Measurements from ENCODE around the gene SLC11A2.

- TF ChIP-seq POLR2A (IDR thresholded peaks at IDR 0.05) (no peak), CTCF (IDR thresholded peaks at IDR 0.05) (no peak)
Measured at GRCh38 chr12:50991291-50991690, 34.9 kb downstream of the SLC11A2 start.

Measured in breast epithelium (tissue), 3 donors.